ENCODE measurements around the gene SCARF1. TPM values are rescaled to one million over a fixed set of nuclear protein-coding genes. Genes with fewer than 3 reads are reported as not detected.

Gene SCARF1
- total RNA-seq, 1 experiment from 2014 or later: 4.9 TPM

GRCh38 chr17:1658100-1658499 lies 12.6 kb upstream of the SCARF1 start:
- TF ChIP-seq ETV6 (CRISPR knock-in tag; IDR thresholded peaks at IDR 0.05) (no peak), CTCF (IDR thresholded peaks at IDR 0.05) (no peak), FOXJ3 (CRISPR knock-in tag; IDR thresholded peaks at IDR 0.05; ENCODE audit: borderline replicate concordance) (no peak), TCF7 (CRISPR knock-in tag; IDR thresholded peaks at IDR 0.05; ENCODE audit: low read depth) (no peak), MXD4 (CRISPR knock-in tag; IDR thresholded peaks at IDR 0.05; ENCODE audit: borderline replicate concordance) (no peak), CDX4 (CRISPR knock-in tag; IDR thresholded peaks at IDR 0.05; ENCODE audit: borderline replicate concordance) (no peak), ZNF532 (CRISPR knock-in tag; IDR thresholded peaks at IDR 0.05; ENCODE audit: borderline replicate concordance) (no peak)
- peaks cover 6% of the 10 kb centered on the region; the same call in 1 of the 2 replicates for H3K9me3 Mint-ChIP-seq
- no peak overlapping the region for H3K27ac Mint-ChIP-seq
- H3K4me1 Mint-ChIP-seq: no peaks in the 10 kb centered on the region
- no peak for DNase-seq (ENCODE audit: low spot score)
- no peak for ATAC-seq
- H3K4me3 Mint-ChIP-seq: no peak overlapping the region
- H3K36me3 Mint-ChIP-seq: peaks cover 91% of the 10 kb centered on the region
- POLR2A ChIA-PET: no interaction called here
- CTCF ChIA-PET: interaction anchor here (1.3 kb wide), 1 partner anchor 11 kb away, joined by 5 read pairs; no protein-coding TSS in a partner anchor
- no peaks in the 10 kb centered on the region for H3K27me3 Mint-ChIP-seq (ENCODE audit: low read depth)

GRCh38 chr17:1653735-1654134 lies 8.2 kb upstream of the SCARF1 start:
- H3K36me3 Mint-ChIP-seq: peaks cover 77% of the 10 kb centered on the region
- POLR2A ChIA-PET: no interaction called here
- no peak overlapping the region for H3K27ac Mint-ChIP-seq
- H3K9me3 Mint-ChIP-seq: peaks cover 6% of the 10 kb centered on the region; the same call in 1 of the 2 replicates
- no peak for ATAC-seq
- H3K4me3 Mint-ChIP-seq: no peak overlapping the region
- H3K27me3 Mint-ChIP-seq (ENCODE audit: low read depth): no peaks in the 10 kb centered on the region
- CTCF ChIA-PET: no interaction called here
- DNase-seq (ENCODE audit: low spot score): no peak
- H3K4me1 Mint-ChIP-seq: no peaks in the 10 kb centered on the region
- TF ChIP-seq JUN (CRISPR knock-in tag; IDR thresholded peaks at IDR 0.05) (no peak), TP53 (CRISPR knock-in tag; IDR thresholded peaks at IDR 0.05) (no peak), ZMAT4 (CRISPR knock-in tag; IDR thresholded peaks at IDR 0.05) (no peak), IRF1 (CRISPR knock-in tag; IDR thresholded peaks at IDR 0.05) (no peak), E2F4 (CRISPR knock-in tag; IDR thresholded peaks at IDR 0.05; ENCODE audit: borderline replicate concordance, low read depth) (no peak), STAT6 (CRISPR knock-in tag; conservative IDR thresholded peaks at IDR 0.05; ENCODE audit: low read depth) (no peak), ZNF219 (CRISPR knock-in tag; IDR thresholded peaks at IDR 0.05; ENCODE audit: borderline replicate concordance) (no peak), HMGA2 (CRISPR knock-in tag; IDR thresholded peaks at IDR 0.05) (no peak), TCF7 (CRISPR knock-in tag; IDR thresholded peaks at IDR 0.05; ENCODE audit: low read depth) (no peak), PRRX2 (CRISPR knock-in tag; IDR thresholded peaks at IDR 0.05) (no peak), USF1 (CRISPR knock-in tag; IDR thresholded peaks at IDR 0.05) (no peak), FOXP4 (CRISPR knock-in tag; IDR thresholded peaks at IDR 0.05) (no peak), ZNF416 (CRISPR knock-in tag; IDR thresholded peaks at IDR 0.05) (no peak), CREB1 (CRISPR knock-in tag; IDR thresholded peaks at IDR 0.05) (no peak)
